HCEC 1CT (cell line): ENCODE results near the gene KCNK16.
"Not testable (repeated sequence)": the region's sequence is repeated elsewhere in the genome, so short reads cannot be mapped to it uniquely, and the experiment has no call there.

Experiments
- DNase-seq: peaks from one replicate; pipeline ENCODE4 v3.0.0-alpha.2; 2017

KCNK16 gene

GRCh38 chr6:39304951-39305350 lies 17.6 kb downstream of the KCNK16 start:
- no peak for DNase-seq

GRCh38 chr6:39303425-39304153 lies 18.9 kb downstream of the KCNK16 start:
- DNase-seq: no peak

GRCh38 chr6:39302669-39303424 lies 19.7 kb downstream of the KCNK16 start:
- DNase-seq: peak; percentile 9

GRCh38 chr6:39302011-39302410 lies 20.5 kb downstream of the KCNK16 start:
- DNase-seq: no peak

GRCh38 chr6:39301606-39302005 lies 20.9 kb downstream of the KCNK16 start:
- DNase-seq: no peak

- no peak for DNase-seq
Measured at GRCh38 chr6:39300739-39301138, 21.8 kb downstream of the KCNK16 start.

- no peak for DNase-seq
Measured at GRCh38 chr6:39298061-39298460, 24.4 kb downstream of the KCNK16 start.

GRCh38 chr6:39296745-39297640 lies 25.5 kb downstream of the KCNK16 start:
- no peak for DNase-seq

- DNase-seq: no peak
Measured at GRCh38 chr6:39295611-39296011, 26.9 kb downstream of the KCNK16 start.

- no peak for DNase-seq
Measured at GRCh38 chr6:39294899-39295298, 27.6 kb downstream of the KCNK16 start.

GRCh38 chr6:39294133-39294532 lies 28.4 kb downstream of the KCNK16 start:
- DNase-seq: no peak

GRCh38 chr6:39292637-39293036 lies 29.9 kb downstream of the KCNK16 start:
- DNase-seq: no peak

GRCh38 chr6:39289490-39289889 lies 33.0 kb downstream of the KCNK16 start:
- no peak for DNase-seq

- DNase-seq: no peak
Measured at GRCh38 chr6:39287601-39288000, 34.9 kb downstream of the KCNK16 start.

GRCh38 chr6:39286596-39286995 lies 35.9 kb downstream of the KCNK16 start:
- DNase-seq: not testable (repeated sequence)

GRCh38 chr6:39282774-39283173 lies 39.7 kb downstream of the KCNK16 start:
- no peak for DNase-seq

GRCh38 chr6:39281312-39281980 lies 41.1 kb downstream of the KCNK16 start:
- no peak for DNase-seq

GRCh38 chr6:39280247-39280731 lies 42.2 kb downstream of the KCNK16 start:
- no peak for DNase-seq

- DNase-seq: no peak
Measured at GRCh38 chr6:39279539-39279938, 43.0 kb downstream of the KCNK16 start.

- DNase-seq: no peak
Measured at GRCh38 chr6:39276379-39276995, 46.0 kb downstream of the KCNK16 start.

- no peak for DNase-seq
Measured at GRCh38 chr6:39274903-39275302, 47.6 kb downstream of the KCNK16 start.

GRCh38 chr6:39274471-39274870 lies 48.0 kb downstream of the KCNK16 start:
- DNase-seq: no peak
